HL-60 (cell line): ENCODE measurements around the gene TTLL11.

Experiments
- DNase-seq, 2 experiments: peaks; one replicate each; pipeline ENCODE4 v3.0.0-alpha.2; 2010 to 2020; ENCODE audit warnings: low read depth in 1 of 2, low spot score in 1 of 2
- H3K27ac ChIP-seq: fragments of 250-450 bp; sonication (Bioruptor Pico); replicated peaks from 2 replicates; pipeline ENCODE4 v1.5.1; 2020; ENCODE audit warnings: mild to moderate bottlenecking, moderate library complexity
- H3K27me3 ChIP-seq: fragments of 250-450 bp; sonication (Bioruptor Pico); 2 replicates; pipeline ENCODE4 v1.5.1; 2021; ENCODE audit warnings: mild to moderate bottlenecking, moderate library complexity; ENCODE audit not compliant: insufficient read depth, poor library complexity, severe bottlenecking
- H3K4me3 ChIP-seq: replicated peaks from 2 replicates; pipeline ENCODE4 v1.5.1; 2011; ENCODE audit warnings: mild to moderate bottlenecking, control low read depth, low read length; ENCODE audit not compliant: insufficient read depth
- GABPA ChIP-seq: IDR thresholded peaks from 2 replicates; pipeline ENCODE4 v1.6.1; 2012; ENCODE audit warnings: low read depth
- POLR2AphosphoS5 ChIP-seq: IDR thresholded peaks from 2 replicates; pipeline ENCODE4 v1.6.1; 2012; ENCODE audit warnings: low read depth
- SPI1 ChIP-seq: IDR thresholded peaks from 2 replicates; pipeline ENCODE4 v1.6.1; 2012; ENCODE audit warnings: low read depth, mild to moderate bottlenecking, borderline replicate concordance
- TF ChIP-seq, protein P1 (sequence below): IDR thresholded peaks from 2 replicates; pipeline ENCODE4 v1.6.1; 2012; ENCODE audit warnings: low read depth; ENCODE audit not compliant: insufficient replicate concordance
- TF ChIP-seq, protein P2 (sequence below): IDR thresholded peaks from one replicate; pipeline ENCODE4 v1.5.1; 2011; ENCODE audit warnings: low read length, control low read depth, inconsistent platforms; ENCODE audit not compliant: insufficient read depth

The TTLL11 gene

DNA sequence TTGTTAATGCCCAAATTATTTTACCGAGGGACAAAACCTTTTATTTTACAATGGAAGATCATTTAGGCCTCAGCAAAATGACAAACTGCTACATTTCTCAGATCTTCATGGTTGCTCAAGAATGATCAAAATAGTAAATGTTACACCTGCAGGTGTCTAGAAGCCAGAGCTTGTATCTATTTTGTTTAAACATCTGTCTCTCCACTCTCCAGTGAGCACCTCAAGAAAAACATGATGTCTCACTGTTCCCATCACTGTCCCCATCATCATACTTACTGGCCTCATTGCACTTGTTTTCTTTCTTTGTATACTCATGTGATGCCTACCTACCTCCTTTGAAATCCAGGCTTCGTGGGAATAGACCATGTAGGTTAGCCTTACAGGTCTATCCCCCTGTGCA lies 149.6 kb downstream of the TTLL11 start:
- Histone ChIP-seq H3K27me3 (no peaks in the 10 kb centered on the region), H3K27ac (no peak overlapping the region), H3K4me3 (no peak overlapping the region)
- no peak for TF ChIP-seq SPI1
- TF ChIP-seq, protein P1, sequence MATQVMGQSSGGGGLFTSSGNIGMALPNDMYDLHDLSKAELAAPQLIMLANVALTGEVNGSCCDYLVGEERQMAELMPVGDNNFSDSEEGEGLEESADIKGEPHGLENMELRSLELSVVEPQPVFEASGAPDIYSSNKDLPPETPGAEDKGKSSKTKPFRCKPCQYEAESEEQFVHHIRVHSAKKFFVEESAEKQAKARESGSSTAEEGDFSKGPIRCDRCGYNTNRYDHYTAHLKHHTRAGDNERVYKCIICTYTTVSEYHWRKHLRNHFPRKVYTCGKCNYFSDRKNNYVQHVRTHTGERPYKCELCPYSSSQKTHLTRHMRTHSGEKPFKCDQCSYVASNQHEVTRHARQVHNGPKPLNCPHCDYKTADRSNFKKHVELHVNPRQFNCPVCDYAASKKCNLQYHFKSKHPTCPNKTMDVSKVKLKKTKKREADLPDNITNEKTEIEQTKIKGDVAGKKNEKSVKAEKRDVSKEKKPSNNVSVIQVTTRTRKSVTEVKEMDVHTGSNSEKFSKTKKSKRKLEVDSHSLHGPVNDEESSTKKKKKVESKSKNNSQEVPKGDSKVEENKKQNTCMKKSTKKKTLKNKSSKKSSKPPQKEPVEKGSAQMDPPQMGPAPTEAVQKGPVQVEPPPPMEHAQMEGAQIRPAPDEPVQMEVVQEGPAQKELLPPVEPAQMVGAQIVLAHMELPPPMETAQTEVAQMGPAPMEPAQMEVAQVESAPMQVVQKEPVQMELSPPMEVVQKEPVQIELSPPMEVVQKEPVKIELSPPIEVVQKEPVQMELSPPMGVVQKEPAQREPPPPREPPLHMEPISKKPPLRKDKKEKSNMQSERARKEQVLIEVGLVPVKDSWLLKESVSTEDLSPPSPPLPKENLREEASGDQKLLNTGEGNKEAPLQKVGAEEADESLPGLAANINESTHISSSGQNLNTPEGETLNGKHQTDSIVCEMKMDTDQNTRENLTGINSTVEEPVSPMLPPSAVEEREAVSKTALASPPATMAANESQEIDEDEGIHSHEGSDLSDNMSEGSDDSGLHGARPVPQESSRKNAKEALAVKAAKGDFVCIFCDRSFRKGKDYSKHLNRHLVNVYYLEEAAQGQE: no peak
- TF ChIP-seq, protein P2, sequence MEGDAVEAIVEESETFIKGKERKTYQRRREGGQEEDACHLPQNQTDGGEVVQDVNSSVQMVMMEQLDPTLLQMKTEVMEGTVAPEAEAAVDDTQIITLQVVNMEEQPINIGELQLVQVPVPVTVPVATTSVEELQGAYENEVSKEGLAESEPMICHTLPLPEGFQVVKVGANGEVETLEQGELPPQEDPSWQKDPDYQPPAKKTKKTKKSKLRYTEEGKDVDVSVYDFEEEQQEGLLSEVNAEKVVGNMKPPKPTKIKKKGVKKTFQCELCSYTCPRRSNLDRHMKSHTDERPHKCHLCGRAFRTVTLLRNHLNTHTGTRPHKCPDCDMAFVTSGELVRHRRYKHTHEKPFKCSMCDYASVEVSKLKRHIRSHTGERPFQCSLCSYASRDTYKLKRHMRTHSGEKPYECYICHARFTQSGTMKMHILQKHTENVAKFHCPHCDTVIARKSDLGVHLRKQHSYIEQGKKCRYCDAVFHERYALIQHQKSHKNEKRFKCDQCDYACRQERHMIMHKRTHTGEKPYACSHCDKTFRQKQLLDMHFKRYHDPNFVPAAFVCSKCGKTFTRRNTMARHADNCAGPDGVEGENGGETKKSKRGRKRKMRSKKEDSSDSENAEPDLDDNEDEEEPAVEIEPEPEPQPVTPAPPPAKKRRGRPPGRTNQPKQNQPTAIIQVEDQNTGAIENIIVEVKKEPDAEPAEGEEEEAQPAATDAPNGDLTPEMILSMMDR: no peak
- DNase-seq: no peak

DNA sequence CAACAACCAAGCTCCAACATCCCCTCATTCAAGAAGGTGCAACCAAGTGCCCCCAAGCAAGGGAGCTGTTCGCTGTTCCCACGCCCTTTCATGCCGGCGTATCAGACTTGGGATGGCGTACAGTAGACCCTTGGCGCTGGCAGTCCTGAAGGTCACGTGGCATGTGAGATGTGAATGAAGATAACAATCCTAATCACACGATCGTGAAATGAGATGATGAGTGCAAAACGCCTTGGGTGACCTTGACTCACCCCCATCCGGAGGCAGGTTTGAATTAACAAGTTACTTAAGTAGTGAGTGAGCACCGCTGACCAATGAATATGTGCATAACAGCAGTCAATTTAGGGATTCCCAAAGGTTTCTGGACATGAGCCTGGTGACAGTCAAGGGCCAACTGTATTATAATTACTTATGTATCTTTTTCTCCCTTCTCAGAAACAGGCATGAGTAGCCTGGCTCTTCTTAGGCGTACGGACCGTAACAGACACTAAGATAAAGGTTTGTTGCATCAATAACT lies 150.2 kb downstream of the TTLL11 start:
- no peak for DNase-seq
- H3K27ac ChIP-seq: no peak overlapping the region
- no peaks in the 10 kb centered on the region for H3K27me3 ChIP-seq
- TF ChIP-seq GABPA (no peak), POLR2AphosphoS5 (no peak), SPI1 (no peak)
- TF ChIP-seq, protein P1: no peak
- TF ChIP-seq, protein P2: no peak
- H3K4me3 ChIP-seq: no peak overlapping the region

DNA sequence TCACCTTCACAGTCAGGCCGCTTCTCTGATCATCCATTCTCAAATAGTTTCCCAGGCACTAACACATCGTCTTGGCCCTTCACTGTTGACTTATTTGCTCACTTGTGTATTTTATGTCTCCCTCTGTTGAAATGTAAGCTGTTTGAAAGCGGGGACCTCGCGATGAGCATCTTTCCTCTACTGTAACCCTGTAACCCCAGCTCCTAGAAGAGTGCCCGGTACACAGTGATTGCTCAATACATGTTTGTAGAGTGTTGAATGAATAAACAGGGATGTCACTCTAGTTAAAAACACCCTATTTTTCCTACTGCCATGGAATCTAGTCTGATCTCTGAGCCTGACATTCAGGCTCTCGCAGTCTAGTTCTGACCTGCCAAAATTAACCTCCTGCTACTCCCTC lies 150.8 kb downstream of the TTLL11 start:
- no peak for DNase-seq
- TF ChIP-seq SPI1: no peak
- TF ChIP-seq, protein P2: no peak
- no peak for TF ChIP-seq POLR2AphosphoS5
- TF ChIP-seq, protein P1: no peak
- no peaks in the 10 kb centered on the region for H3K27me3 ChIP-seq
- H3K4me3 ChIP-seq: no peak overlapping the region
- H3K27ac ChIP-seq: no peak overlapping the region
